ENCODE data around the gene RAB11FIP3. TPM values are rescaled to one million over a fixed set of nuclear protein-coding genes. Genes with fewer than 3 reads are reported as not detected.
"Not testable (repeated sequence)": the region's sequence is repeated elsewhere in the genome, so short reads cannot be mapped to it uniquely, and the experiment has no call there.

RAB11FIP3 gene
- total RNA-seq, 1 donor, result 25.3 TPM

DNA sequence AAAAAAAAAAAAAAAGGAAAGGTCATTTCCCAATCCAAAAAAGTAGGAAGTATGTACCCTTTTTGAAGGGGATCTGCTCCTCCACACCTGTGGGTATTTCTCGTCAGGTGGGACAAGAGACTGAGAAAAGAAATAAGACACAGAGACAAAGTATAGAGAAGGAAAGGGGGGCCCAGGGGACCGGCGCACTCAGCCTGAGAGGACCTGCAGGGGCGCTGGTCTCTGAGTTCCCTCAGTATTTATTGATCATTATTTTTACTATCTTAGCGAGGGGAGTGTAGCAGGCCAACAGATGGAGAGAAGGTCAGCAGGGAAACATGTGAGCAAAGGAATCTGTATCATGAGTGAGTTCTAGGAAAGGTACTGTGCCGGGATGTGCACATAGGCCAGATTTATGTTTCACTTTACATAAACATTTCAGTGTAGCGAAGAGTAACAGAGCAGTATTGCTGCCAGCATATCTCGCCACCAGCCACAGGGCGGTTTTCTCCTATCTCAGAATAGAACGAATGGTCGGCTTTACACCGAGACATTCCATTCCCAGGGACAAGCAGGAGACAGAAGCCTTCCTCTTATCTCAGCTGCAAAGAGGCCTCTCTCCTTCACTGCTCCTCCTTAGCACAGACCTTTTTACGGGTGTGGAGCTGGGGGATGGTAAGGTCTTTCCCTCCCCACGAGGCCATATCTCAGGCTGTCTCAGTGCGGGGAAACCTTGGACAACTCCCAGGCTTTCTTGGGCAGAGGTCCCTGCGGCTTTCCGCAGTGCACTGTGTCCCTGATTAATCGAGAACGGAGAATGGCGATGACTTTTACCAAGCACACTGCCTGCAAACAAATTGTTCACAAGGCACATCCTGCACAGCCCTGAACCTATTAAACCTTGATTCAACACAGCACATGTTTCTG lies 37.4 kb upstream of the RAB11FIP3 start:
- not testable (repeated sequence) for H3K9me3 ChIP-seq (ENCODE audit: low read depth, low read length); H3K27ac ChIP-seq (ENCODE audit: low read depth, low read length); H3K79me2 ChIP-seq (ENCODE audit: insufficient read depth, low read length); H4K20me1 ChIP-seq (ENCODE audit: insufficient read depth, low read length); DNase-seq (ENCODE audit: insufficient read length, low spot score, missing footprints); H3K36me3 ChIP-seq (ENCODE audit: insufficient read depth, low read length); H3K27me3 ChIP-seq (ENCODE audit: insufficient read depth, low read length)
- H3K4me3 ChIP-seq (ENCODE audit: insufficient read depth, low read length), result peak overlapping the region; percentile 52
- H3K4me2 ChIP-seq (ENCODE audit: insufficient read depth, low read length), result peak overlapping the region; percentile 76
- TF ChIP-seq, protein P1, sequence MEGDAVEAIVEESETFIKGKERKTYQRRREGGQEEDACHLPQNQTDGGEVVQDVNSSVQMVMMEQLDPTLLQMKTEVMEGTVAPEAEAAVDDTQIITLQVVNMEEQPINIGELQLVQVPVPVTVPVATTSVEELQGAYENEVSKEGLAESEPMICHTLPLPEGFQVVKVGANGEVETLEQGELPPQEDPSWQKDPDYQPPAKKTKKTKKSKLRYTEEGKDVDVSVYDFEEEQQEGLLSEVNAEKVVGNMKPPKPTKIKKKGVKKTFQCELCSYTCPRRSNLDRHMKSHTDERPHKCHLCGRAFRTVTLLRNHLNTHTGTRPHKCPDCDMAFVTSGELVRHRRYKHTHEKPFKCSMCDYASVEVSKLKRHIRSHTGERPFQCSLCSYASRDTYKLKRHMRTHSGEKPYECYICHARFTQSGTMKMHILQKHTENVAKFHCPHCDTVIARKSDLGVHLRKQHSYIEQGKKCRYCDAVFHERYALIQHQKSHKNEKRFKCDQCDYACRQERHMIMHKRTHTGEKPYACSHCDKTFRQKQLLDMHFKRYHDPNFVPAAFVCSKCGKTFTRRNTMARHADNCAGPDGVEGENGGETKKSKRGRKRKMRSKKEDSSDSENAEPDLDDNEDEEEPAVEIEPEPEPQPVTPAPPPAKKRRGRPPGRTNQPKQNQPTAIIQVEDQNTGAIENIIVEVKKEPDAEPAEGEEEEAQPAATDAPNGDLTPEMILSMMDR (IDR thresholded peaks at IDR 0.05; ENCODE audit: extremely low read depth, low read depth, low read length), result peak; percentile 11
- peaks cover 11% of the 10 kb centered on the region for H3K4me1 ChIP-seq (ENCODE audit: insufficient read depth, low read length)
- H2AFZ ChIP-seq (ENCODE audit: low read length), result peak overlapping the region; percentile 76

DNA sequence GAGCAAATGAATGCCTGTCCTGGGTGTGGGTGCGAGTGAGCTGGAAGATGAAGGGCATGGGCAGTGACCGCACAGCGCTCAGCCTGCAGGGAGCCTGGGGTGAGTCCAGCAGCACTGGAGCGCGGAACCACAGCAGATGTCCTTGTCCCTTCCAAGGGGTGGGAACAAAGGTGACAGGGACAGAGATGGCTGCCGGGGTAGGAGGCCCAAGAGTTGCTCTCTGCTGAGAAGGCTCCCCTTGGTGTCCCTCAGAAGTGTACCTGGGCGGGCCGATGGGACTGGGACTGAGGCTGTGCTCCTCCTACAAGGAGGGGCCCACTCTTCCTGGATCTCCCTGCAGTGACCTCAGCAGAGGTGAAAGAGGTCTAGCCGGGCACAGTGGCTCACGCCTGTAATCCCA lies 36.1 kb upstream of the RAB11FIP3 start:
- Histone ChIP-seq H3K27me3 (ENCODE audit: insufficient read depth, low read length) (no peaks in the 10 kb centered on the region), H3K79me2 (ENCODE audit: insufficient read depth, low read length) (no peaks in the 10 kb centered on the region), H3K4me3 (ENCODE audit: insufficient read depth, low read length) (no peak overlapping the region), H3K36me3 (ENCODE audit: insufficient read depth, low read length) (no peaks in the 10 kb centered on the region), H3K4me1 (ENCODE audit: insufficient read depth, low read length) (peaks cover 11% of the 10 kb centered on the region), H4K20me1 (ENCODE audit: insufficient read depth, low read length) (no peaks in the 10 kb centered on the region), H3K27ac (ENCODE audit: low read depth, low read length) (no peak overlapping the region), H3K4me2 (ENCODE audit: insufficient read depth, low read length) (no peak overlapping the region), H3K9me3 (ENCODE audit: low read depth, low read length) (no peaks in the 10 kb centered on the region), H2AFZ (ENCODE audit: low read length) (no peak overlapping the region)
- TF ChIP-seq, protein P1 (IDR thresholded peaks at IDR 0.05; ENCODE audit: extremely low read depth, low read depth, low read length), result no peak
- no peak for DNase-seq (ENCODE audit: insufficient read length, low spot score, missing footprints)

DNA sequence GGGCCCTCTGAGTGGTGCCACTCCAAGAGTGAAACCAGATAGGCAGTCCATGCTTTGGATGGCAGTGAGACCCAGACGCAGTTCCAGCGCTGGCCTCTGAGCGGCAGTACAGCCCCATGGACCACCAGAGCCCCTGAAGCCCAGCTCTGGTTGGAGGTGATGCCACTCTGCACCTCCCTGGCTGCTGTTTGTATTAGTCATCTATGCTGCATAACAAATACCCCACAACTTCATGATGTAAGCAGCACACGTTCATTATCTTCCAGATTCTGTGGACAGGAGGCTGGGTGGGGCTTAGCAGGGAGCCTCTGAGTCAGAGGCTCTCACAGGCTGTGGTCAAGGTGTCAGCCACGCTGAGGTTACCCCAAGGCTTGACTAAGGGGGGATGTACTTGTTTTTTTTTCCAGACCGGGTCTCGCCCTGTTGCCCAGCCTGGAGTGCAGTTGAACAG lies 33.5 kb upstream of the RAB11FIP3 start:
- H2AFZ ChIP-seq (ENCODE audit: low read length), result no peak overlapping the region
- H3K36me3 ChIP-seq (ENCODE audit: insufficient read depth, low read length), result no peaks in the 10 kb centered on the region
- DNase-seq (ENCODE audit: insufficient read length, low spot score, missing footprints), result peak; percentile 94
- no peak overlapping the region for H3K27ac ChIP-seq (ENCODE audit: low read depth, low read length)
- H3K4me1 ChIP-seq (ENCODE audit: insufficient read depth, low read length), result peaks cover 7% of the 10 kb centered on the region
- TF ChIP-seq, protein P1 (IDR thresholded peaks at IDR 0.05; ENCODE audit: extremely low read depth, low read depth, low read length), result peak; percentile 91
- no peaks in the 10 kb centered on the region for H3K79me2 ChIP-seq (ENCODE audit: insufficient read depth, low read length)
- no peaks in the 10 kb centered on the region for H3K27me3 ChIP-seq (ENCODE audit: insufficient read depth, low read length)
- no peaks in the 10 kb centered on the region for H3K9me3 ChIP-seq (ENCODE audit: low read depth, low read length)
- no peak overlapping the region for H3K4me3 ChIP-seq (ENCODE audit: insufficient read depth, low read length)
- H3K4me2 ChIP-seq (ENCODE audit: insufficient read depth, low read length), result no peak overlapping the region
- H4K20me1 ChIP-seq (ENCODE audit: insufficient read depth, low read length), result no peaks in the 10 kb centered on the region

DNA sequence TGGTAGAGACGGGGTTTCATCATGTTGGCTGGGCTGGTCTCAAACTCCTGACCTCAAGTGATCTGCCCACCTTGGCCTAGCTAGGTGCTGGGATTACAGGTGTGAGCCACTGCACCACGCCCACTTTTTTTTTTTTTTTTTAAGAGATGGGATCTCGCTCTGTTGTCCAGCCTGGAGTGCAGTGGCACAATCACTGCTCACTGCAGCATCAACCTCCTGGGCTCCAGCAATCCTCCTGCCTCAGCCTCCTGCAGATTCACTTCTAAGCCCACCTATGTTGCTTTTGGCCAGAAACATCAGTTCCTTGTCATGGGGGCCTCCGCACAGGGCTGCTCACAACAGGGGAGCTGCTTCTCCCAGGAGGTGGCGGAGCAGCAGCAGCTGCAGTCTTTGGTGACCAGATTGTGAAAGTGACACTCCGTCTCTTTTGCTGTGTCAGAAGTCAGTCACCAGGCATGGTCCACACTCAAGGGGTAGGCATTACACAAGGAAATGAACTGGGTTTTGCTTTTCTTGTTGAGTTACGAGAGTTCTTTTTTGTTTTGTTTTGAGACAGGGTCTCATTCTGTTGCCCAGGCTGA lies 32.9 kb upstream of the RAB11FIP3 start:
- H4K20me1 ChIP-seq (ENCODE audit: insufficient read depth, low read length), result no peaks in the 10 kb centered on the region
- no peaks in the 10 kb centered on the region for H3K27me3 ChIP-seq (ENCODE audit: insufficient read depth, low read length)
- no peaks in the 10 kb centered on the region for H3K9me3 ChIP-seq (ENCODE audit: low read depth, low read length)
- H3K27ac ChIP-seq (ENCODE audit: low read depth, low read length), result no peak overlapping the region
- H3K79me2 ChIP-seq (ENCODE audit: insufficient read depth, low read length), result no peaks in the 10 kb centered on the region
- no peak for DNase-seq (ENCODE audit: insufficient read length, low spot score, missing footprints)
- no peaks in the 10 kb centered on the region for H3K36me3 ChIP-seq (ENCODE audit: insufficient read depth, low read length)
- no peak overlapping the region for H3K4me3 ChIP-seq (ENCODE audit: insufficient read depth, low read length)
- no peak overlapping the region for H2AFZ ChIP-seq (ENCODE audit: low read length)
- no peak overlapping the region for H3K4me2 ChIP-seq (ENCODE audit: insufficient read depth, low read length)
- TF ChIP-seq, protein P1 (IDR thresholded peaks at IDR 0.05; ENCODE audit: extremely low read depth, low read depth, low read length), result no peak
- H3K4me1 ChIP-seq (ENCODE audit: insufficient read depth, low read length), result peaks cover 7% of the 10 kb centered on the region

All from osteoblast (primary cell).